ENCODE results near the gene SORL1.

- TF ChIP-seq POLR2AphosphoS5 (IDR thresholded peaks at IDR 0.05; ENCODE audit: low read depth, low read length), result no peak
- TF ChIP-seq POLR2A (IDR thresholded peaks at IDR 0.05; ENCODE audit: low read depth, low read length), result no peak
- no peak for TF ChIP-seq TAF1 (IDR thresholded peaks at IDR 0.05; ENCODE audit: borderline replicate concordance, low read depth, low read length)
Observed at GRCh38 chr11:121503051-121503450, 50.9 kb downstream of the SORL1 start.
